DND-41 (cell line): ENCODE measurements around the gene RAB18.

Experiments used
- CTCF ChIP-seq: IDR thresholded peaks from 2 replicates; pipeline ENCODE4 v1.5.1; 2012; ENCODE audit warnings: borderline replicate concordance, low read length, moderate library complexity, mild to moderate bottlenecking; ENCODE audit not compliant: poor library complexity, severe bottlenecking; ENCODE audit errors: extremely low read depth
- EZH2 ChIP-seq: IDR thresholded peaks from 3 replicates; pipeline ENCODE4 v1.6.1; 2012; ENCODE audit warnings: borderline replicate concordance, low read depth, mild to moderate bottlenecking, moderate library complexity, low read length, inconsistent platforms; ENCODE audit not compliant: severe bottlenecking

GRCh38 chr10:27504007-27504807, at the start of gene RAB18:
- no peak for TF ChIP-seq CTCF
- TF ChIP-seq EZH2, result no peak
